K562 (cell line): ENCODE data around the gene LRRC3C. TPM values are rescaled to one million over a fixed set of nuclear protein-coding genes. Genes with fewer than 3 reads are reported as not detected.

Experiments used
- BCL6 ChIP-seq: fragments of 250-450 bp; sonication (Bioruptor Pico); IDR thresholded peaks from 2 replicates; pipeline ENCODE4 v1.4.0; 2020
- DIDO1 ChIP-seq: fragments of 450-650 bp; IDR thresholded peaks from 2 replicates; pipeline ENCODE4 v1.6.1; 2016; ENCODE audit warnings: low read depth, missing biosample characterization, missing genetic modification characterization
- DNMT1 ChIP-seq: fragments of 450-650 bp; IDR thresholded peaks from 2 replicates; pipeline ENCODE4 v1.6.1; 2016; ENCODE audit warnings: antibody characterized with exemption, mild to moderate bottlenecking
- ETV5 ChIP-seq: sonication (generic); formaldehyde crosslinking; IDR thresholded peaks from 2 replicates; pipeline ENCODE4 v1.4.0; 2020; ENCODE audit warnings: low read depth, mild to moderate bottlenecking, missing genetic modification reagents
- HDAC6 ChIP-seq: IDR thresholded peaks from 2 replicates; pipeline ENCODE4 v1.6.1; 2012; ENCODE audit warnings: low read depth, mild to moderate bottlenecking, control low read depth, inconsistent platforms, low read length, moderate library complexity
- IFI16 ChIP-seq: fragments of 250-450 bp; sonication (Bioruptor Pico); IDR thresholded peaks from 2 replicates; pipeline ENCODE4 v2.1.2; 2022; ENCODE audit warnings: mild to moderate bottlenecking, inconsistent platforms
- IRF2 ChIP-seq: sonication (generic); formaldehyde crosslinking; IDR thresholded peaks from 2 replicates; pipeline ENCODE4 v1.8.1; 2022; ENCODE audit warnings: mild to moderate bottlenecking, missing genetic modification reagents
- KLF1 ChIP-seq: fragments of 450-650 bp; IDR thresholded peaks from 2 replicates; pipeline ENCODE4 v1.6.1; 2016; ENCODE audit warnings: missing genetic modification characterization, missing compliant biosample characterization
- NFYB ChIP-seq: IDR thresholded peaks from 2 replicates; pipeline ENCODE4 v1.6.1; 2011; ENCODE audit warnings: mild to moderate bottlenecking, moderate library complexity; ENCODE audit not compliant: insufficient read length; ENCODE audit errors: extremely low read depth
- NRF1 ChIP-seq, 2 experiments: fragments of 450-650 bp; IDR thresholded peaks in 1 of 2; conservative IDR thresholded peaks in 1 of 2; 2 replicates each; pipeline ENCODE4 v1.6.1; 2014; ENCODE audit warnings: mild to moderate bottlenecking in 2 of 2
- RUNX1 ChIP-seq: sonication (generic); IDR thresholded peaks from 2 replicates; pipeline ENCODE4 v1.6.1; 2016; ENCODE audit warnings: antibody characterized with exemption, low read depth
- SREBF2 ChIP-seq: sonication (generic); formaldehyde crosslinking; IDR thresholded peaks from 2 replicates; pipeline ENCODE4 v1.4.0; 2020; ENCODE audit warnings: mild to moderate bottlenecking, missing genetic modification reagents
- SRF ChIP-seq, 2 experiments: fragments of 250-450, 450-650 bp in 1 of 2; sonication (Bioruptor Pico) in 1 of 2; sonication (generic) in 1 of 2; formaldehyde crosslinking; IDR thresholded peaks; 2 replicates each; pipeline versions ENCODE4 v1.5.0 to v1.5.1; 2020 to 2022; ENCODE audit warnings: mild to moderate bottlenecking in 1 of 2, missing genetic modification reagents in 1 of 2
- TAF1 ChIP-seq: IDR thresholded peaks from 2 replicates; pipeline ENCODE4 v1.6.1; 2011; ENCODE audit warnings: mild to moderate bottlenecking, low read length, moderate library complexity; ENCODE audit not compliant: insufficient read depth, control insufficient read depth, severe bottlenecking; ENCODE audit errors: extremely low read depth
- ZBTB1 ChIP-seq: sonication (generic); formaldehyde crosslinking; IDR thresholded peaks from 2 replicates; pipeline ENCODE4 v1.8.1; 2023; ENCODE audit warnings: missing genetic modification reagents, low read depth, mild to moderate bottlenecking, borderline replicate concordance
- ZNF586 ChIP-seq: fragments of 450-650 bp; formaldehyde crosslinking; conservative IDR thresholded peaks from 2 replicates; pipeline ENCODE4 v1.4.0; 2020; ENCODE audit warnings: mild to moderate bottlenecking, moderate library complexity
- ZNF695 ChIP-seq: fragments of 450-650 bp; formaldehyde crosslinking; IDR thresholded peaks from 2 replicates; pipeline ENCODE4 v1.4.0; 2020; ENCODE audit warnings: mild to moderate bottlenecking, moderate library complexity
- polyA plus RNA-seq, 8 experiments: library from polyadenylated mRNA; depleted of rRNA in 4 of 8; stranded (reverse) in 5 of 8; unstranded in 3 of 8; fragments of >200 nt; fragmentation: Nextera tagmentation in 2 of 8; fragmentation: Illumina TruSeq in 1 of 8; extraction: Ambion mirVana in 2 of 8; extraction: Trizol in 1 of 8; gene quantifications; 2 replicates each; pipeline versions ENCODE4 v1.2.1 to v1.2.3, GENCODE V29; 2011 to 2014; ENCODE audit warnings: inconsistent platforms in 1 of 8, missing spikeins in 1 of 8
- total RNA-seq, 7 experiments: library from RNA; depleted of rRNA in 6 of 7; stranded (reverse); fragments of >200 nt in 6 of 7; fragmentation: Illumina TruSeq in 2 of 7; extraction: Trizol in 2 of 7; gene quantifications; 2 replicates each; pipeline versions ENCODE4 v1.2.1 to v1.2.3, GENCODE V29; 2011 to 2021; ENCODE audit warnings: low replicate concordance in 1 of 7
- TF ChIP-seq, protein P1 (sequence below): fragments of 250-450 bp; sonication (Bioruptor Pico); IDR thresholded peaks from 2 replicates; pipeline ENCODE4 v1.5.0; 2020; ENCODE audit warnings: mild to moderate bottlenecking
- TF ChIP-seq, protein P2 (sequence below): sonication (generic); formaldehyde crosslinking; IDR thresholded peaks from 2 replicates; pipeline ENCODE4 v1.8.1; 2023; ENCODE audit warnings: mild to moderate bottlenecking, missing genetic modification reagents
- TF ChIP-seq, protein P3 (sequence below), 2 experiments: IDR thresholded peaks in 1 of 2; conservative IDR thresholded peaks in 1 of 2; 2 replicates each; pipeline ENCODE4 v1.6.1; 2016; ENCODE audit warnings: low read depth in 2 of 2, mild to moderate bottlenecking in 1 of 2, missing compliant biosample characterization in 1 of 2, missing genetic modification characterization in 1 of 2, moderate library complexity in 1 of 2

The LRRC3C gene
- total and polyA plus RNA-seq, 9 of the 15 experiments (the other 6 are each of a cell fraction or from before 2014, with no cell fraction given): not detected

DNA sequence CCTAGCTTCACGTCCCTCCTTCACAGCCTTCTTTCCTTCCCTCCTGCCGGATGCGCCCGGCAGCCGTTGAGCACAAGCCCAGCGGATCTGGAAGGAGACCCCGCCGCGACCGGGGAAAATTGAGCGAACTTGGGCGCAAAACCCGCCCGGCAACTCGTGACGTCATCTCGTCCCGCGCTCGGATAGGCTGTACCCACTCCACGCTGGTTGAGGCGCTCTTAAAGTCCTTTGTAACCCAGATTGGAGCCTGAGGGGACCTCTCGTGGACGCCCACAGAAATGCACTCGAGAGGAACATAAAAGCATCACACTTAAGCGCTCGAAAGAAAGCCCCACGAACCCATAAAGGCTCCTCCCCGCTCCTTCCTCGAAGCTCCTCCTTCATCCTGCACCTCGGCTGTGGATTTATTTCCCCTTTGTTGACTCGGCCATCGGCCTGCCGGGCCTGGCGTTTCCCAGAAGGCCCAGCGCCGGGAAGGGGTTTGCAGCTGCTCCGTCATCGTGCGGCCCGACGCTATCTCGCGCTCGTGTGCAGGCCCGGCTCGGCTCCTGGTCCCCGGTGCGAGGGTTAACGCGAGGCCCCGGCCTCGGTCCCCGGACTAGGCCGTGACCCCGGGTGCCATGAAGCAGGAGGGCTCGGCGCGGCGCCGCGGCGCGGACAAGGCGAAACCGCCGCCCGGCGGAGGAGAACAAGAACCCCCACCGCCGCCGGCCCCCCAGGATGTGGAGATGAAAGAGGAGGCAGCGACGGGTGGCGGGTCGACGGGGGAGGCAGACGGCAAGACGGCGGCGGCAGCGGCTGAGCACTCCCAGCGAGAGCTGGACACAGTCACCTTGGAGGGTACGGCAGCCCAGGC lies 53.0 kb downstream of the LRRC3C start, which contains the start of gene PSMD3 (continued):
- TF ChIP-seq NRF1 (conservative IDR thresholded peaks at IDR 0.05 in 1 of 2, IDR thresholded peaks at IDR 0.05 in 1 of 2) (peak; percentile 39 to 61; a peak in 3 of 4 replicates), BCL6 (no peak), DNMT1 (no peak), HDAC6 (no peak), ZBTB1 (CRISPR knock-in tag) (no peak), DIDO1 (tag) (peak; percentile 61), IRF2 (CRISPR knock-in tag) (no peak), ZNF586 (CRISPR knock-in tag) (no peak), IFI16 (CRISPR knock-in tag) (no peak), SREBF2 (CRISPR knock-in tag) (no peak), ZNF695 (CRISPR knock-in tag) (no peak), TAF1 (peak; percentile 94), KLF1 (tag) (no peak; the same call in 1 of the 2 replicates), SRF (CRISPR knock-in tag; IDR thresholded peaks at IDR 0.05) (peak in 1 of 2 experiments; percentile 78; a peak in 2 of 4 replicates), RUNX1 (peak; percentile 78; the same call in 1 of the 2 replicates), ETV5 (CRISPR knock-in tag) (no peak), NFYB (peak; percentile 63)
- TF ChIP-seq, protein P1, sequence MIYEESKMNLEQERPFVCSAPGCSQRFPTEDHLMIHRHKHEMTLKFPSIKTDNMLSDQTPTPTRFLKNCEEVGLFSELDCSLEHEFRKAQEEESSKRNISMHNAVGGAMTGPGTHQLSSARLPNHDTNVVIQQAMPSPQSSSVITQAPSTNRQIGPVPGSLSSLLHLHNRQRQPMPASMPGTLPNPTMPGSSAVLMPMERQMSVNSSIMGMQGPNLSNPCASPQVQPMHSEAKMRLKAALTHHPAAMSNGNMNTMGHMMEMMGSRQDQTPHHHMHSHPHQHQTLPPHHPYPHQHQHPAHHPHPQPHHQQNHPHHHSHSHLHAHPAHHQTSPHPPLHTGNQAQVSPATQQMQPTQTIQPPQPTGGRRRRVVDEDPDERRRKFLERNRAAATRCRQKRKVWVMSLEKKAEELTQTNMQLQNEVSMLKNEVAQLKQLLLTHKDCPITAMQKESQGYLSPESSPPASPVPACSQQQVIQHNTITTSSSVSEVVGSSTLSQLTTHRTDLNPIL (CRISPR knock-in tag): no peak
- TF ChIP-seq, protein P2, sequence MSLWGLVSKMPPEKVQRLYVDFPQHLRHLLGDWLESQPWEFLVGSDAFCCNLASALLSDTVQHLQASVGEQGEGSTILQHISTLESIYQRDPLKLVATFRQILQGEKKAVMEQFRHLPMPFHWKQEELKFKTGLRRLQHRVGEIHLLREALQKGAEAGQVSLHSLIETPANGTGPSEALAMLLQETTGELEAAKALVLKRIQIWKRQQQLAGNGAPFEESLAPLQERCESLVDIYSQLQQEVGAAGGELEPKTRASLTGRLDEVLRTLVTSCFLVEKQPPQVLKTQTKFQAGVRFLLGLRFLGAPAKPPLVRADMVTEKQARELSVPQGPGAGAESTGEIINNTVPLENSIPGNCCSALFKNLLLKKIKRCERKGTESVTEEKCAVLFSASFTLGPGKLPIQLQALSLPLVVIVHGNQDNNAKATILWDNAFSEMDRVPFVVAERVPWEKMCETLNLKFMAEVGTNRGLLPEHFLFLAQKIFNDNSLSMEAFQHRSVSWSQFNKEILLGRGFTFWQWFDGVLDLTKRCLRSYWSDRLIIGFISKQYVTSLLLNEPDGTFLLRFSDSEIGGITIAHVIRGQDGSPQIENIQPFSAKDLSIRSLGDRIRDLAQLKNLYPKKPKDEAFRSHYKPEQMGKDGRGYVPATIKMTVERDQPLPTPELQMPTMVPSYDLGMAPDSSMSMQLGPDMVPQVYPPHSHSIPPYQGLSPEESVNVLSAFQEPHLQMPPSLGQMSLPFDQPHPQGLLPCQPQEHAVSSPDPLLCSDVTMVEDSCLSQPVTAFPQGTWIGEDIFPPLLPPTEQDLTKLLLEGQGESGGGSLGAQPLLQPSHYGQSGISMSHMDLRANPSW: no peak; the same call in 1 of the 2 replicates
- TF ChIP-seq, protein P3, sequence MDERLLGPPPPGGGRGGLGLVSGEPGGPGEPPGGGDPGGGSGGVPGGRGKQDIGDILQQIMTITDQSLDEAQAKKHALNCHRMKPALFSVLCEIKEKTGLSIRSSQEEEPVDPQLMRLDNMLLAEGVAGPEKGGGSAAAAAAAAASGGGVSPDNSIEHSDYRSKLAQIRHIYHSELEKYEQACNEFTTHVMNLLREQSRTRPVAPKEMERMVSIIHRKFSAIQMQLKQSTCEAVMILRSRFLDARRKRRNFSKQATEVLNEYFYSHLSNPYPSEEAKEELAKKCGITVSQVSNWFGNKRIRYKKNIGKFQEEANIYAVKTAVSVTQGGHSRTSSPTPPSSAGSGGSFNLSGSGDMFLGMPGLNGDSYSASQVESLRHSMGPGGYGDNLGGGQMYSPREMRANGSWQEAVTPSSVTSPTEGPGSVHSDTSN (CRISPR knock-in tag; IDR thresholded peaks at IDR 0.05; ENCODE audit: low read depth): no peak
- TF ChIP-seq, protein P3 (tag; conservative IDR thresholded peaks at IDR 0.05; ENCODE audit: low read depth): no peak
